ENCODE results near the gene ANKMY1.
"Not testable (repeated sequence)": the region's sequence is repeated elsewhere in the genome, so short reads cannot be mapped to it uniquely, and the experiment has no call there.

ANKMY1 gene

GRCh38 chr2:240551811-240552210 is 6.0 kb downstream of the ANKMY1 start:
- H3K4me3 ChIP-seq (IDR thresholded peaks at IDR 0.05; ENCODE audit: insufficient read depth, low read depth, low read length), result no peak overlapping the region
- H3K27me3 ChIP-seq (ENCODE audit: insufficient read depth, low read depth), result no peaks in the 10 kb centered on the region
- H3K4me1 ChIP-seq (ENCODE audit: low read depth, poor library complexity, severe bottlenecking), result peaks cover 8% of the 10 kb centered on the region
- no peak overlapping the region for H3K9ac ChIP-seq
- no peak for TF ChIP-seq CTCF (conservative IDR thresholded peaks at IDR 0.05; ENCODE audit: low read depth, low read length)
- no peaks in the 10 kb centered on the region for H4K20me1 ChIP-seq (ENCODE audit: insufficient read depth)
- no peak overlapping the region for H2AFZ ChIP-seq (ENCODE audit: low read depth)
- no peak overlapping the region for H3K27ac ChIP-seq
- H3K36me3 ChIP-seq (ENCODE audit: insufficient read depth), result no peaks in the 10 kb centered on the region
- no peak overlapping the region for H3K4me2 ChIP-seq
- H3K79me2 ChIP-seq (ENCODE audit: insufficient read depth, low read depth), result peaks cover 12% of the 10 kb centered on the region; the same call in 1 of the 2 replicates

- Histone ChIP-seq H3K4me2 (no peak overlapping the region), H2AFZ (ENCODE audit: low read depth) (no peak overlapping the region), H3K27me3 (ENCODE audit: insufficient read depth, low read depth) (no peaks in the 10 kb centered on the region), H3K9ac (no peak overlapping the region), H3K36me3 (ENCODE audit: insufficient read depth) (no peaks in the 10 kb centered on the region), H4K20me1 (ENCODE audit: insufficient read depth) (no peaks in the 10 kb centered on the region), H3K4me1 (ENCODE audit: low read depth, poor library complexity, severe bottlenecking) (peaks cover 8% of the 10 kb centered on the region), H3K79me2 (ENCODE audit: insufficient read depth, low read depth) (peaks cover 8% of the 10 kb centered on the region; the same call in 1 of the 2 replicates), H3K27ac (no peak overlapping the region), H3K4me3 (IDR thresholded peaks at IDR 0.05; ENCODE audit: insufficient read depth, low read depth, low read length) (no peak overlapping the region)
- no peak for TF ChIP-seq CTCF (conservative IDR thresholded peaks at IDR 0.05; ENCODE audit: low read depth, low read length)
Measured at GRCh38 chr2:240551288-240551687, 6.5 kb downstream of the ANKMY1 start.

GRCh38 chr2:240539906-240540305 is 17.9 kb downstream of the ANKMY1 start:
- H4K20me1 ChIP-seq (ENCODE audit: insufficient read depth), result no peaks in the 10 kb centered on the region
- no peak overlapping the region for H3K27ac ChIP-seq
- H3K79me2 ChIP-seq (ENCODE audit: insufficient read depth, low read depth), result no peaks in the 10 kb centered on the region

GRCh38 chr2:240539101-240539500 is 18.7 kb downstream of the ANKMY1 start:
- not testable (repeated sequence) for H3K79me2 ChIP-seq (ENCODE audit: insufficient read depth, low read depth); H4K20me1 ChIP-seq (ENCODE audit: insufficient read depth); H3K4me2 ChIP-seq; H3K27me3 ChIP-seq (ENCODE audit: insufficient read depth, low read depth); H3K4me1 ChIP-seq (ENCODE audit: low read depth, poor library complexity, severe bottlenecking); H2AFZ ChIP-seq (ENCODE audit: low read depth); H3K9ac ChIP-seq; H3K4me3 ChIP-seq (IDR thresholded peaks at IDR 0.05; ENCODE audit: insufficient read depth, low read depth, low read length); H3K27ac ChIP-seq; H3K36me3 ChIP-seq (ENCODE audit: insufficient read depth)

More at GRCh38 chr2:240539906-240540305, 17.9 kb downstream of the ANKMY1 start:
- H3K4me1 ChIP-seq (ENCODE audit: low read depth, poor library complexity, severe bottlenecking), result no peaks in the 10 kb centered on the region
- TF ChIP-seq CTCF (conservative IDR thresholded peaks at IDR 0.05; ENCODE audit: low read depth, low read length), result no peak
- no peak overlapping the region for H3K4me3 ChIP-seq (IDR thresholded peaks at IDR 0.05; ENCODE audit: insufficient read depth, low read depth, low read length)
- H3K4me2 ChIP-seq, result no peak overlapping the region
- no peak overlapping the region for H3K9ac ChIP-seq
- no peak overlapping the region for H2AFZ ChIP-seq (ENCODE audit: low read depth)
- no peaks in the 10 kb centered on the region; the same call in 1 of the 2 replicates for H3K36me3 ChIP-seq (ENCODE audit: insufficient read depth)
- H3K27me3 ChIP-seq (ENCODE audit: insufficient read depth, low read depth), result no peaks in the 10 kb centered on the region

- Histone ChIP-seq H3K4me3 (IDR thresholded peaks at IDR 0.05; ENCODE audit: insufficient read depth, low read depth, low read length) (no peak overlapping the region), H3K36me3 (ENCODE audit: insufficient read depth) (no peaks in the 10 kb centered on the region; the same call in 1 of the 2 replicates), H3K4me1 (ENCODE audit: low read depth, poor library complexity, severe bottlenecking) (no peaks in the 10 kb centered on the region), H3K27ac (no peak overlapping the region), H3K9ac (no peak overlapping the region), H3K79me2 (ENCODE audit: insufficient read depth, low read depth) (no peaks in the 10 kb centered on the region), H2AFZ (ENCODE audit: low read depth) (no peak overlapping the region), H3K4me2 (no peak overlapping the region), H3K27me3 (ENCODE audit: insufficient read depth, low read depth) (no peaks in the 10 kb centered on the region), H4K20me1 (ENCODE audit: insufficient read depth) (no peaks in the 10 kb centered on the region)
- no peak for TF ChIP-seq CTCF (conservative IDR thresholded peaks at IDR 0.05; ENCODE audit: low read depth, low read length)
Measured at GRCh38 chr2:240538031-240538780, 19.6 kb downstream of the ANKMY1 start.
